Prostate gland (tissue), 2 donors: ENCODE data around the gene ABCA6. TPM values are rescaled to one million over a fixed set of nuclear protein-coding genes. Genes with fewer than 3 reads are reported as not detected.

Source experiments
- DNase-seq: peaks from one replicate; pipeline ENCODE4 v3.0.0-alpha.2; 2019; ENCODE audit warnings: low spot score
- H3K27ac ChIP-seq, 2 donors: fragments of 200-600 bp; sonication (generic); 2 replicates each; pipeline ENCODE4 v1.5.1; 2017 to 2019
- H3K27me3 ChIP-seq: fragments of 200-600 bp; sonication (generic); replicated peaks from 2 replicates; pipeline ENCODE4 v1.5.1; 2019; ENCODE audit not compliant: insufficient read depth
- H3K36me3 ChIP-seq, 2 donors: fragments of 200-600 bp; sonication (generic); 1 replicate in 1 of 2; 2 replicates in 1 of 2; pipeline versions ENCODE4 v1.5.1 to v1.8.1; 2017 to 2019
- H3K4me1 ChIP-seq: fragments of 200-600 bp; sonication (generic); replicated peaks from 2 replicates; pipeline ENCODE4 v1.5.1; 2019
- H3K4me3 ChIP-seq, 2 donors: fragments of 200-600 bp; sonication (generic); 2 replicates each; pipeline ENCODE4 v1.5.1; 2017 to 2019
- H3K9me3 ChIP-seq: fragments of 200-600 bp; sonication (generic); 2 replicates; pipeline ENCODE4 v1.5.1; 2017
- POLR2A ChIP-seq: fragments of 450-650 bp; IDR thresholded peaks from one replicate; pipeline ENCODE4 v1.6.1; 2016; ENCODE audit warnings: antibody characterized with exemption, mild to moderate bottlenecking
- POLR2AphosphoS5 ChIP-seq: sonication (generic); formaldehyde crosslinking; IDR thresholded peaks from one replicate; pipeline ENCODE4 v1.6.1; 2017; ENCODE audit warnings: antibody characterized with exemption
- WGBS: methylation state at CpG from one replicate; pipeline ENCODE4 v1.1.5; 2018; 5-methylcytosine and 5-hydroxymethylcytosine counted together
- intact Hi-C: fragments of 100-400 bp; cut with DNase I; formaldehyde crosslinking; loops from one replicate; pipeline ENCODE4 v1.14.2; 2022
- total RNA-seq, 2 donors: library from RNA; depleted of rRNA; stranded (reverse); fragments of >200 nt; gene quantifications; one replicate each; pipeline ENCODE4 v1.1.0, GENCODE V29; 2016
- TF ChIP-seq, protein P1 (sequence below), 4 experiments: fragments of 200-600 bp in 2 of 4; fragments of 450-650 bp in 2 of 4; sonication (generic) in 2 of 4; IDR thresholded peaks; 1 replicate in 3 of 4; 2 replicates in 1 of 4; pipeline ENCODE4 v1.5.1; 2016 to 2019; ENCODE audit warnings: antibody characterized with exemption in 4 of 4, mild to moderate bottlenecking in 2 of 4, moderate library complexity in 2 of 4

ABCA6 gene
- total RNA-seq, 2 donors from 2014 or later = 3.2 to 10.1 TPM

DNA sequence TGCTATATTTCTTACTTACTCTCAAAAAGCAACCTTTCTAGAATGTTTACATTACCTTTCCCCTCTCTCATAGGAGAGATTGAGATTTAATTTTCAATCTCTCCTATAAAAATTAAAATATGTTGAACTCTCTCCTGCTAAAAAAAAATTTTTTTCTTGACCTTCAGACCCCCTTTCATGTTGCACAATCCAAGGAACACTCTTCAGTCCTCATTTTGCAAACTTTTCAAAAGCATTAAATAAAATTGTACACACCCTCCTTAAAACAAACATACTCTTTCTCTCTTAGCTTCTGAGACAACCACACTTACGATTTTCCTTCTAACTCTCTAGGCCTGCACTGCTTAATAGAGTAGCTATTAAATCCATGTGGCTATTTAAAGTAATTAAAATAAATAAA lies 8.6 kb upstream of the ABCA6 start:
- intact Hi-C loops = no loop called here
- Histone ChIP-seq H3K4me3 (no peak overlapping the region), H3K36me3 (no peaks in the 10 kb centered on the region), H3K27ac (no peak overlapping the region), H3K9me3 (no peaks in the 10 kb centered on the region), H3K4me1 (no peaks in the 10 kb centered on the region), H3K27me3 (no peaks in the 10 kb centered on the region)
- 39% methylated on average over 1 of the region's 1 CpG for WGBS
- DNase-seq = no peak
- TF ChIP-seq POLR2AphosphoS5 (no peak), POLR2A (no peak)
- TF ChIP-seq, protein P1, sequence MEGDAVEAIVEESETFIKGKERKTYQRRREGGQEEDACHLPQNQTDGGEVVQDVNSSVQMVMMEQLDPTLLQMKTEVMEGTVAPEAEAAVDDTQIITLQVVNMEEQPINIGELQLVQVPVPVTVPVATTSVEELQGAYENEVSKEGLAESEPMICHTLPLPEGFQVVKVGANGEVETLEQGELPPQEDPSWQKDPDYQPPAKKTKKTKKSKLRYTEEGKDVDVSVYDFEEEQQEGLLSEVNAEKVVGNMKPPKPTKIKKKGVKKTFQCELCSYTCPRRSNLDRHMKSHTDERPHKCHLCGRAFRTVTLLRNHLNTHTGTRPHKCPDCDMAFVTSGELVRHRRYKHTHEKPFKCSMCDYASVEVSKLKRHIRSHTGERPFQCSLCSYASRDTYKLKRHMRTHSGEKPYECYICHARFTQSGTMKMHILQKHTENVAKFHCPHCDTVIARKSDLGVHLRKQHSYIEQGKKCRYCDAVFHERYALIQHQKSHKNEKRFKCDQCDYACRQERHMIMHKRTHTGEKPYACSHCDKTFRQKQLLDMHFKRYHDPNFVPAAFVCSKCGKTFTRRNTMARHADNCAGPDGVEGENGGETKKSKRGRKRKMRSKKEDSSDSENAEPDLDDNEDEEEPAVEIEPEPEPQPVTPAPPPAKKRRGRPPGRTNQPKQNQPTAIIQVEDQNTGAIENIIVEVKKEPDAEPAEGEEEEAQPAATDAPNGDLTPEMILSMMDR (IDR thresholded peaks at IDR 0.05) = no peak

DNA sequence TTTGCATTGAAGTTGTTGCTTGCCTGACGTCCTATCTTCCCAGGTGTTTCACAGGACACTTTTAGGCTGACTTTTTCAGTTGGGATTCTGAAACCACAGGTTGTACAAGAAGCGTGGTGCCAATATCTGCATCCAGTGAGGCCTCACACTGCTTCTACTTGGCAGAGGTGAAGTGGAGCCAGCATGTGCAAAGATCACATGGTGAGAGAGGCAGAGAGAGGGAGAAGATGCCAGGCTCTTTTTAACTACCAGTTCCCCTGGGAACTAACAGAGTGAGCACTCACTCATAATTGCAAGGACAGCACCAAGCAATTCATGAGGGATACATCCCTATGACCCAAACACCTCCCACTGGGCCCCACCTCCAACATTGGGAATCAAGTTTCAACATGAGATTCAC lies 5.8 kb upstream of the ABCA6 start:
- H3K4me3 ChIP-seq = no peak overlapping the region
- WGBS = 91% methylated on average over 2 of the region's 2 CpGs
- no peak for DNase-seq
- intact Hi-C loops = no loop called here
- no peak overlapping the region for H3K27ac ChIP-seq
- no peaks in the 10 kb centered on the region for H3K27me3 ChIP-seq
- no peaks in the 10 kb centered on the region for H3K9me3 ChIP-seq
- H3K4me1 ChIP-seq = no peaks in the 10 kb centered on the region
- no peaks in the 10 kb centered on the region for H3K36me3 ChIP-seq
- no peak for TF ChIP-seq POLR2AphosphoS5
- TF ChIP-seq, protein P1 (IDR thresholded peaks at IDR 0.05) = no peak
- no peak for TF ChIP-seq POLR2A

DNA sequence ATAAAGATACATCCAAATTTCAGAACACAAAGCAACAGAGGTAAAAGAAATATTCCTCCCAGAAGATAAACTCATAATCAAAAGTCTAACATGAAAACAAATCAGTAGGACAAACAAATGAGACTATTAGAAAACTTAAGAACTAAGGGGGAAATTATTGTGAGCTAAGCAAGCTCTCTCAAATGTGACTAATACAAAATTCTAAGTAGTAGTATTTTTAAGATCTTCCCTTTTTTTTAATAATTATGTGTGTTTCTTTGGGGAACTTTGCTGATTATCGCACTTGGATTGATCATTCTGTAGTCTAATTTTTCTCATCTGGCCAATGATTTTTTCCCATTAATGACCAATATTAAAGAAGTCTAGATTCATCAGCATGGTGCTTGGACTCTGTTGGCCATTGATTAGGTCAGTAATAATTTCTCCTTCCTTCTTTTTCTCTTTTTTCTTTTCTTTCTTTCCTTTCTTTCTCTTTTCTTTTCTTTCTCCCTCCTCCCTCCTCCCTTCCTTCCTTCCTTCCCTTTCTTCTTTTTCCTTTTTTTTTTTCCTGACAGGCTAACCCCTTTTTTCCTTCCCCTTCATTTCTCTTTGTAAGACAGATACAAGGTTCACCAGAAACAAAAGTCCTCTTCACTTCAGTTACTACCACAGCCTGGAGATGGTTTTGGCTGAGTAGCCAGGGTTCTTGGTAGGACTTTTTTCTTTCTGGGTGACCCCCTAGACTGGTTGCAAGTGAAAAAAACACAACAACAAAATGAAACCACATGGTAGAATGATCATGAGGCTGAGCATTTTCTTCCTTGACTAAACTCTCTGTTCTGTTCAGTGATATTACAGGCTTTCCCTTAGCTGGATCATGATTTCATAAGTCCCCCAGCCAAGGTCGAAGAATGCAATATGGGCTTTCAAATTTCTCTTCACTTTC lies 2.9 kb upstream of the ABCA6 start:
- H3K9me3 ChIP-seq = no peaks in the 10 kb centered on the region
- whole genome bisulfite sequencing = 90% methylated on average over 2 of the region's 2 CpGs
- no peak overlapping the region for H3K27ac ChIP-seq
- no peaks in the 10 kb centered on the region for H3K27me3 ChIP-seq
- no peak overlapping the region for H3K4me3 ChIP-seq
- H3K36me3 ChIP-seq = no peaks in the 10 kb centered on the region
- DNase-seq = no peak
- no peak for TF ChIP-seq POLR2AphosphoS5
- TF ChIP-seq, protein P1 (IDR thresholded peaks at IDR 0.05) = no peak
- no peak for TF ChIP-seq POLR2A
- H3K4me1 ChIP-seq = no peaks in the 10 kb centered on the region
- intact Hi-C loops = no loop called here

DNA sequence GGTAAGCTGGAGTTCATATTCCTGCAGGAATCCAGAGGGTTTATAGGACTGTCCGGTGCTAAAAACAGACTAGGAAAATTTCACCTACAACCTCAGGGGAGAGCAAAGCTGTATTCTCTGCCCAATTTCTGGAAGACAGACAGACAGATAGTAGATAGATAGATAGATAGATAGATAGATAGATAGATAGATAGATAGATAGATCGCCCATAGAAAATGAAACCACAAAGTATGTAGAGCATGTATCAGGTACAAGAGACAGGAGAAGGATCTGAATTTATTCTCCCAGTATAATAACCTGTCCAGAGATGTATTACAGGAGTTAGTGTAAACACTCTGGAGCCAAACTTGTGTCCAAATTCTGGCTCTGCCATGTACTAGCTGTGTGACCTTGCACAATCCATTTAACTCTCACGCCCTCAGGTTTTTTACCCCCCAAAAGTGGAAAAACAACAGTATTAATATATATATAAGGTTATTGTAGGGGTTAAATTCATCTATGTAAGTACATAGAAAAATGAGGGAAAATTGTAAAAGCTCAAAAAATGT lies 2.1 kb upstream of the ABCA6 start:
- Histone ChIP-seq H3K27me3 (no peaks in the 10 kb centered on the region), H3K9me3 (no peaks in the 10 kb centered on the region), H3K27ac (no peak overlapping the region), H3K36me3 (no peaks in the 10 kb centered on the region), H3K4me3 (no peak overlapping the region), H3K4me1 (no peaks in the 10 kb centered on the region)
- intact Hi-C loops = no loop called here
- WGBS = 91% methylated on average over 3 of the region's 3 CpGs
- TF ChIP-seq POLR2A = no peak
- TF ChIP-seq, protein P1 (IDR thresholded peaks at IDR 0.05) = no peak
- TF ChIP-seq POLR2AphosphoS5 = no peak
- no peak for DNase-seq

DNA sequence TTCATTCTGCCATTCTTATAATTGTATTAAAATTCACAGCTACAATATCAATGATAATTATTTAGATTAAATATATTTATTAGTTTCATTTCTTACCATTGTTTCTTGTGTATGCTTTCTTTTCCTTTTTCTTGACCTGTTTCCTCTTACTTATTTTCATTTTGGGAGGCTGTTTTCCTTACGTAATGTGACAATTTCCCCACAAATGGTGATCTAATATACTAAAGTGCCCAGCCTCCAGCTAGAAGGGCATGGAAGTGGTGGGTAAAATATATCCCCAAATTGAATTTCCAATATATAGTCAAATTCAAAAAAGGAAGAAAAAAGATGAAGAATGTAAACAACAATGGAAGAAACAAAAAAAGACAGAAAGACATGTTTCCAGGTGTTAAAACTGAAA lies 1.5 kb upstream of the ABCA6 start:
- Histone ChIP-seq H3K36me3 (no peaks in the 10 kb centered on the region), H3K27me3 (no peaks in the 10 kb centered on the region), H3K4me3 (no peak overlapping the region), H3K27ac (no peak overlapping the region), H3K9me3 (no peaks in the 10 kb centered on the region), H3K4me1 (no peaks in the 10 kb centered on the region)
- intact Hi-C loops = no loop called here
- TF ChIP-seq, protein P1 (IDR thresholded peaks at IDR 0.05) = no peak
- no peak for TF ChIP-seq POLR2AphosphoS5
- TF ChIP-seq POLR2A = no peak
- WGBS = 95% methylated on average over 1 of the region's 1 CpG
- DNase-seq = no peak
